Uterus (tissue), 4 donors: ENCODE results near the gene UGT1A4. TPM values are rescaled to one million over a fixed set of nuclear protein-coding genes. Genes with fewer than 3 reads are reported as not detected.

ENCODE experiments used
- DNase-seq, 2 donors: peaks; one replicate each; pipeline ENCODE4 v3.0.0-alpha.2; 2019 to 2020
- H3K27ac ChIP-seq, 2 donors: fragments of 200-600 bp; sonication (generic); 1 replicate in 1 of 2; 2 replicates in 1 of 2; pipeline ENCODE4 v1.5.1; 2016 to 2018
- H3K27me3 ChIP-seq, 2 donors: fragments of 200-600 bp; sonication (generic); one replicate each; pipeline ENCODE4 v1.5.1; 2018 to 2019; ENCODE audit warnings: control low read depth in 1 of 2
- H3K36me3 ChIP-seq, 2 donors: fragments of 200-600 bp; sonication (generic); one replicate each; pipeline ENCODE4 v1.5.1; 2019; ENCODE audit warnings: control low read depth in 1 of 2
- H3K4me1 ChIP-seq, 2 donors: fragments of 200-600 bp; sonication (generic); one replicate each; pipeline ENCODE4 v1.5.1; 2018 to 2019; ENCODE audit warnings: control low read depth in 1 of 2
- H3K4me3 ChIP-seq, 2 donors: fragments of 200-600 bp; sonication (generic); 1 replicate in 1 of 2; 2 replicates in 1 of 2; pipeline ENCODE4 v1.5.1; 2018 to 2019; ENCODE audit warnings: mild to moderate bottlenecking in 1 of 2
- H3K9me3 ChIP-seq, 2 donors: fragments of 200-600 bp; sonication (generic); one replicate each; pipeline ENCODE4 v1.5.1; 2019; ENCODE audit warnings: control low read depth in 1 of 2
- POLR2A ChIP-seq, 2 donors: fragments of 450-650 bp; IDR thresholded peaks; one replicate each; pipeline ENCODE4 v1.6.1; 2016; ENCODE audit warnings: antibody characterized with exemption in 2 of 2, mild to moderate bottlenecking in 1 of 2, moderate library complexity in 1 of 2
- intact Hi-C: fragments of 100-400 bp; cut with DNase I; formaldehyde crosslinking; loops from one replicate; pipeline ENCODE4 v1.15.1; 2023; ENCODE audit warnings: low total_unique reads
- total RNA-seq, 4 donors: library from RNA; depleted of rRNA in 3 of 4; stranded (reverse); fragments of >200 nt in 3 of 4; gene quantifications; one replicate each; pipeline versions ENCODE4 v1.1.0 to v1.2.4, GENCODE V29; 2014 to 2023
- TF ChIP-seq, protein P1 (sequence below), 4 experiments: fragments of 200-600 bp in 2 of 4; fragments of 450-650 bp in 2 of 4; sonication (generic) in 2 of 4; IDR thresholded peaks; one replicate each; pipeline ENCODE4 v1.5.1; 2016 to 2019; ENCODE audit warnings: antibody characterized with exemption in 4 of 4, mild to moderate bottlenecking in 2 of 4, moderate library complexity in 1 of 4
- donor health status: DM: yes; HTN: yes; CAD: no.

Gene UGT1A4
- total RNA-seq, 4 donors from 2014 or later: not detected

DNA sequence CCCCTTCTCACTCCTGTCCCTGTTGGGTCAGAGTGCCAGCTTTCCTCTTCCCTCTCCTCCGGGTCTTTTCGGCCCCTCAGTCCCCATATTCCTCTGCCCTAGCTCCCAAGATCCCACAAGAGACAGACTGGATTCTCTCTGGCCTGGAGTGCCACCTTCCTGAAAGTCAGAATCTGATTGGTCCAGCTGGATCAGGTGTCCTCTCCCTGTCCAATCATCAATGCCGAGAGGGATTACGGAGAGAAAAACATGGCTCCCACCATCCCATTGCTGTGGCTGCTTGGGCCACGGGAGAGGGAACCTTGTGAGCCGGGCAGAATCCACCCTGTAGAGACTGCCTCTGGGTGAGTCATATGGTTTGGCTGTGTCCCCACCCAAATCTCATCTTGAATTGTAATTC is 56.9 kb downstream of the UGT1A4 start:
- Histone ChIP-seq H3K27ac (no peak overlapping the region), H3K27me3 (no peaks in the 10 kb centered on the region), H3K36me3 (no peaks in the 10 kb centered on the region), H3K4me3 (no peak overlapping the region), H3K9me3 (no peaks in the 10 kb centered on the region), H3K4me1 (no peaks in the 10 kb centered on the region)
- intact Hi-C loops: no loop called here
- TF ChIP-seq, protein P1, sequence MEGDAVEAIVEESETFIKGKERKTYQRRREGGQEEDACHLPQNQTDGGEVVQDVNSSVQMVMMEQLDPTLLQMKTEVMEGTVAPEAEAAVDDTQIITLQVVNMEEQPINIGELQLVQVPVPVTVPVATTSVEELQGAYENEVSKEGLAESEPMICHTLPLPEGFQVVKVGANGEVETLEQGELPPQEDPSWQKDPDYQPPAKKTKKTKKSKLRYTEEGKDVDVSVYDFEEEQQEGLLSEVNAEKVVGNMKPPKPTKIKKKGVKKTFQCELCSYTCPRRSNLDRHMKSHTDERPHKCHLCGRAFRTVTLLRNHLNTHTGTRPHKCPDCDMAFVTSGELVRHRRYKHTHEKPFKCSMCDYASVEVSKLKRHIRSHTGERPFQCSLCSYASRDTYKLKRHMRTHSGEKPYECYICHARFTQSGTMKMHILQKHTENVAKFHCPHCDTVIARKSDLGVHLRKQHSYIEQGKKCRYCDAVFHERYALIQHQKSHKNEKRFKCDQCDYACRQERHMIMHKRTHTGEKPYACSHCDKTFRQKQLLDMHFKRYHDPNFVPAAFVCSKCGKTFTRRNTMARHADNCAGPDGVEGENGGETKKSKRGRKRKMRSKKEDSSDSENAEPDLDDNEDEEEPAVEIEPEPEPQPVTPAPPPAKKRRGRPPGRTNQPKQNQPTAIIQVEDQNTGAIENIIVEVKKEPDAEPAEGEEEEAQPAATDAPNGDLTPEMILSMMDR (IDR thresholded peaks at IDR 0.05): no peak
- TF ChIP-seq POLR2A (IDR thresholded peaks at IDR 0.05): no peak
- no peak for DNase-seq

DNA sequence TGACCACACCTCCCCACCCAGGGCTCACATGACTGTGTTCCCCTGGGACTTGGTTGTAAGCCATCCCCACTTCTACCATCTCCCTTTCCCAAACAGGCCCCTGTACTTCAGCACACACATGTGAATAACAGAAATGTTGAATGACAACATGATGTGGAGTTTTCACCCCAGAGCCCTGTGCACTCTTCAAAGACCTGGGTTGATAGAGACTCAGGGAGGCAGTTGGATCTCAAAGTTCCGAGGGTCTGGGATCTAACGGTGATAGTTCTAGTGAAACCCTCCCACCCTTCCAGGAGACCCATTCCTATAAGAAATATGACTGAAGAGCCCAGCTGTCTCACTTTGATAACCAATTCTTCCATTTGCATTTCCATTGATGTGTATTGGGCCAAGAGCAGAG is 59.5 kb downstream of the UGT1A4 start, which contains the start of gene MROH2A:
TSS of gene MROH2A (plus strand) at position 301 of the 400 bp plus-strand sequence. CDS start 1,029 bp downstream, outside the sequence.
- TF ChIP-seq POLR2A (IDR thresholded peaks at IDR 0.05): no peak
- intact Hi-C loops: no loop called here

DNA sequence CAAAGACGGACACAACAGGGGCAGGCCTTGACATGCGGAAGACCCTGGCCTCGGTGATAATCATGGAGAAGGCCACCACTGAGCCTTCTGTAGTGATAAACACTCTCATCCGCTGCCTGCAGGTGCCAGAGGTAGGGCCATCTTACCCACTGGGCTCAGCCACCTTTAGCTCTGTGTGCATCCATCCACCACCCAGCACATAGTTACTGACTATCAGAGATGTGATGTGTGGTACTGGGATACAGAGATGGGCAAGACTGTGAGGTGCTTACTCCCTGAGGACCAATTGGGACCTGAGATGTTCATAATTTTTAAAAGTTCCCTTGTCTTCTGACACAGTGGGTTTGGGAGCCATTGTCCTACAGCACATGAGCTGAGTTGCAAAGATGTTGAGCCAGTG is 61.2 kb downstream of the UGT1A4 start:
- Histone ChIP-seq H3K4me1 (no peaks in the 10 kb centered on the region), H3K36me3 (no peaks in the 10 kb centered on the region), H3K27me3 (no peaks in the 10 kb centered on the region), H3K27ac (no peak overlapping the region), H3K4me3 (no peak overlapping the region), H3K9me3 (no peaks in the 10 kb centered on the region)
- TF ChIP-seq, protein P1 (IDR thresholded peaks at IDR 0.05): no peak
- no peak for TF ChIP-seq POLR2A (IDR thresholded peaks at IDR 0.05)
- no peak for DNase-seq
- intact Hi-C loops: no loop called here

More for the DNA sequence above, 59.5 kb downstream of the UGT1A4 start, which contains the start of gene MROH2A:
- no peak within 1 kb of the TSS for H3K27ac ChIP-seq
- H3K4me1 ChIP-seq: no peaks in the 10 kb centered on the region
- H3K36me3 ChIP-seq: no peaks in the 10 kb centered on the region
- no peaks in the 10 kb centered on the region for H3K9me3 ChIP-seq
- no peak within 1 kb of the TSS for H3K4me3 ChIP-seq
- DNase-seq: no peak
- no peaks in the 10 kb centered on the region for H3K27me3 ChIP-seq

DNA sequence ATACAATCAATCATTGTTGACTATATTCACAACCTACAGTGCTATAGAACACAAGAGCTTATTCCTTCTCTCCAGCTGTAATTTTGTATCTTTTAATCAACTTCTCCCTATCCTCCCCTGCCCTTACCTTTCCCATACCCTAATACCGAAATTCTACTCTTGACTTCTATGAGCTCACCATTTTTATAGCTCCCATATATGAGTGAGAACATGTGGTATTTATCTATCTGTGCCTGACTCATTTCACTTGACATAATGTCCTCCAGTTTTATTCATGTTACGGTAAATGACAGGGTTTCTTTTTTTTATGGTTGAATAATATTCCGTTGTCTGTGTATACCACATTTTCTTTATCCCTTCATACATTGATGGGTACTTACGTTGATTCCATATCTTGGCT is 62.2 kb downstream of the UGT1A4 start:
- Histone ChIP-seq H3K36me3 (no peaks in the 10 kb centered on the region), H3K27me3 (no peaks in the 10 kb centered on the region), H3K9me3 (no peaks in the 10 kb centered on the region), H3K27ac (no peak overlapping the region), H3K4me3 (no peak overlapping the region), H3K4me1 (no peaks in the 10 kb centered on the region)
- DNase-seq: no peak
- intact Hi-C loops: no loop called here
- no peak for TF ChIP-seq POLR2A (IDR thresholded peaks at IDR 0.05)
- TF ChIP-seq, protein P1 (IDR thresholded peaks at IDR 0.05): no peak

DNA sequence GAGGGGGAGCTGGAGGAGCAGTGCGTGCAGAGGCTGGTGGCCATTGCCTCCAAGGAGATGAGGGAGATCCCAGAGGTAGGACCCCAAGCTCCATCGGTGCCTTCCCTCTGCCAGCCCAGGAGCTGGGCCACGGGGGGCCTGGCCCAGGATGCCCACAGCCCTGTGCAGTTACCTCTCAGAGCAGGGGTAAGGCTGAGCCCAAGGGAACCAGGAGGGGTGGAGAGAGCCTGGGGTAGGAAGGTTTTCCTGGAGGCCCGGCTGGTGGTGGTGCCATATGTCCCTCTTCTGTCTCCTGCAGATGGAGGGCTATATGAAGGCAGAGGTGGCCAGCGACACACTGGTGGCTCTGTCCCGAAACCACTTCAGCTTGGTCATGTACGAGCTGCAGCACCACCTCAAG is 71.0 kb downstream of the UGT1A4 start:
- DNase-seq: no peak
- H3K9me3 ChIP-seq: no peaks in the 10 kb centered on the region
- H3K27me3 ChIP-seq: no peaks in the 10 kb centered on the region
- TF ChIP-seq, protein P1 (IDR thresholded peaks at IDR 0.05): no peak
- intact Hi-C loops: no loop called here
- no peaks in the 10 kb centered on the region for H3K4me1 ChIP-seq
- no peak overlapping the region for H3K4me3 ChIP-seq
- H3K27ac ChIP-seq: no peak overlapping the region
- no peaks in the 10 kb centered on the region for H3K36me3 ChIP-seq
